HCT116 (cell line): ENCODE measurements around the gene SLC35G2. TPM values are rescaled to one million over a fixed set of nuclear protein-coding genes. Genes with fewer than 3 reads are reported as not detected.

ENCODE experiments used
- ATAC-seq: fragments of 200-7000 bp; cut with Tn5 transposase; 2 replicates; pipeline ENCODE4 v1.9.1; 2020; ENCODE audit warnings: mild to moderate bottlenecking, moderate library complexity
- BruUV-seq: library from RNA; stranded (reverse); fragments of 400-500 nt; replicated peaks from 2 replicates; lab custom pipeline; 2021; lab: Mats Ljungman, UMichigan
- CTCF ChIA-PET: fragments of 300-600 bp; sonication (Branson Sonifier 250); formaldehyde crosslinking; loops from one replicate; lab custom pipeline; 2021; ENCODE audit warnings: antibody characterized with exemption; lab: Charles Lee
- POLR2A ChIA-PET: fragments of 300-600, 350-600 bp; sonication (Branson Sonifier 250); formaldehyde crosslinking; loops from one replicate; lab custom pipeline; 2021; ENCODE audit warnings: antibody characterized with exemption; lab: Charles Lee
- RAD21 ChIA-PET, 2 experiments: fragments of 300-600 bp; sonication (Branson Sonifier 250); formaldehyde crosslinking; loops; one replicate each; lab custom pipeline; 2023; ENCODE audit warnings: low total read pairs in 2 of 2; ENCODE audit not compliant: uncharacterized antibody in 2 of 2, unreplicated experiment in 2 of 2, low non-redundant PET in 1 of 2; lab: Charles Lee
- DNase-seq: peaks from one replicate; pipeline ENCODE4 v3.0.0-alpha.2; 2010; ENCODE audit warnings: low read depth, low spot score
- H2AFZ ChIP-seq: fragments of 200-600 bp; shearing (Covaris generic), sonication (generic); 2 replicates; pipeline ENCODE4 v1.6.1; 2017; ENCODE audit warnings: low read depth, mixed run types, mixed read lengths, antibody characterized with exemption, low read length; ENCODE audit not compliant: poor library complexity, severe bottlenecking
- H3K27ac ChIP-seq: 2 replicates; pipeline ENCODE4 v1.5.1; 2012; ENCODE audit warnings: low read depth, low read length
- H3K27me3 ChIP-seq: fragments of 200-600 bp; sonication (generic); 2 replicates; pipeline ENCODE4 v1.6.1; 2016; ENCODE audit warnings: mixed run types, low read length, mixed read lengths; ENCODE audit not compliant: insufficient read depth
- H3K36me3 ChIP-seq, 2 experiments: fragments of 200-500 bp in 1 of 2; fragments of 200-600 bp in 1 of 2; sonication (Bioruptor generic) in 1 of 2; sonication (generic) in 1 of 2; 2 replicates each; pipeline versions ENCODE4 v1.5.1 to v1.6.1; 2014 to 2016; ENCODE audit warnings: low read length in 2 of 2, inconsistent platforms in 1 of 2, mixed read lengths in 1 of 2, mixed run types in 1 of 2; ENCODE audit not compliant: insufficient read depth in 2 of 2, control insufficient read depth in 1 of 2
- H3K4me1 ChIP-seq, 2 experiments: fragments of 200-600 bp in 1 of 2; sonication (generic) in 1 of 2; 2 replicates each; pipeline versions ENCODE4 v1.5.1 to v1.6.1; 2012 to 2017; ENCODE audit warnings: low read length in 2 of 2, inconsistent platforms in 1 of 2, mild to moderate bottlenecking in 1 of 2, mixed read lengths in 1 of 2, mixed run types in 1 of 2, moderate library complexity in 1 of 2; ENCODE audit not compliant: insufficient read depth in 2 of 2, control insufficient read depth in 1 of 2
- H3K4me2 ChIP-seq: fragments of 200-600 bp; sonication (generic); 2 replicates; pipeline ENCODE4 v1.6.1; 2017; ENCODE audit warnings: mixed run types, low read length, mixed read lengths
- H3K4me3 ChIP-seq, 2 experiments: fragments of 200-600 bp in 1 of 2; sonication (generic) in 1 of 2; replicated peaks in 1 of 2; 2 replicates each; pipeline ENCODE4 v1.5.1; 2011 to 2016; ENCODE audit warnings: low read length in 2 of 2, control low read depth in 1 of 2, low read depth in 1 of 2, mild to moderate bottlenecking in 1 of 2, mixed read lengths in 1 of 2, mixed run types in 1 of 2
- H3K79me2 ChIP-seq: fragments of 200-600 bp; sonication (generic); 2 replicates; pipeline ENCODE4 v1.6.1; 2017; ENCODE audit warnings: mild to moderate bottlenecking, mixed run types, low read length, moderate library complexity, mixed read lengths; ENCODE audit not compliant: insufficient read depth
- H3K9ac ChIP-seq: fragments of 200-600 bp; sonication (generic); 2 replicates; pipeline ENCODE4 v1.6.1; 2016; ENCODE audit warnings: low read length, mixed read lengths
- H3K9me2 ChIP-seq: fragments of 200-600 bp; sonication (generic), shearing (Covaris generic); 2 replicates; pipeline ENCODE4 v1.6.1; 2017; ENCODE audit warnings: mixed run types, mild to moderate bottlenecking, moderate library complexity; ENCODE audit not compliant: insufficient read depth
- H3K9me3 ChIP-seq, 2 experiments: fragments of 200-500 bp in 1 of 2; fragments of 200-600 bp in 1 of 2; sonication (Bioruptor generic) in 1 of 2; sonication (generic) in 1 of 2; 2 replicates each; pipeline ENCODE4 v1.6.1; 2014 to 2017; ENCODE audit warnings: low read length in 2 of 2, mixed read lengths in 2 of 2, inconsistent platforms in 1 of 2, low read depth in 1 of 2, mild to moderate bottlenecking in 1 of 2, mixed run types in 1 of 2, moderate library complexity in 1 of 2; ENCODE audit not compliant: control insufficient read depth in 1 of 2, insufficient read depth in 1 of 2
- H4K20me1 ChIP-seq: fragments of 200-600 bp; sonication (generic), shearing (Covaris generic); 2 replicates; pipeline ENCODE4 v1.6.1; 2017; ENCODE audit warnings: mixed run types, mild to moderate bottlenecking, moderate library complexity; ENCODE audit not compliant: insufficient read depth
- ATF3 ChIP-seq: IDR thresholded peaks from 2 replicates; pipeline ENCODE4 v1.6.1; 2012
- CBX3 ChIP-seq: IDR thresholded peaks from 2 replicates; pipeline ENCODE4 v1.6.1; 2012; ENCODE audit warnings: low read depth
- CEBPB ChIP-seq: IDR thresholded peaks from 2 replicates; pipeline ENCODE4 v1.6.1; 2012; ENCODE audit warnings: low read depth
- EGR1 ChIP-seq: IDR thresholded peaks from 2 replicates; pipeline ENCODE4 v1.6.1; 2012; ENCODE audit warnings: low read depth
- ELF1 ChIP-seq: IDR thresholded peaks from 2 replicates; pipeline ENCODE4 v1.6.1; 2012; ENCODE audit warnings: low read depth, borderline replicate concordance
- JUND ChIP-seq: IDR thresholded peaks from 2 replicates; pipeline ENCODE4 v1.6.1; 2012
- MAX ChIP-seq: IDR thresholded peaks from 2 replicates; pipeline ENCODE4 v1.6.1; 2012
- POLR2AphosphoS5 ChIP-seq: IDR thresholded peaks from 2 replicates; pipeline ENCODE4 v1.6.1; 2011; ENCODE audit warnings: mild to moderate bottlenecking, low read depth, low read length, moderate library complexity
- RAD21 ChIP-seq: IDR thresholded peaks from 2 replicates; pipeline ENCODE4 v1.6.1; 2012; ENCODE audit warnings: low read depth, mild to moderate bottlenecking
- REST ChIP-seq: IDR thresholded peaks from 2 replicates; pipeline ENCODE4 v1.6.1; 2012; ENCODE audit warnings: low read depth
- SIN3A ChIP-seq: IDR thresholded peaks from 2 replicates; pipeline ENCODE4 v1.6.1; 2012; ENCODE audit warnings: low read depth
- TCF7L2 ChIP-seq: IDR thresholded peaks from 2 replicates; pipeline ENCODE4 v1.7.0; 2011; ENCODE audit warnings: borderline replicate concordance, inconsistent platforms; ENCODE audit not compliant: insufficient read depth, insufficient read length; ENCODE audit errors: extremely low read depth
- YY1 ChIP-seq: IDR thresholded peaks from 2 replicates; pipeline ENCODE4 v1.6.1; 2011; ENCODE audit warnings: low read length, low read depth, moderate library complexity, mild to moderate bottlenecking; ENCODE audit not compliant: insufficient replicate concordance; ENCODE audit errors: extremely low read depth
- ZBTB33 ChIP-seq: IDR thresholded peaks from 2 replicates; pipeline ENCODE4 v1.6.1; 2011; ENCODE audit warnings: mild to moderate bottlenecking, low read length, moderate library complexity; ENCODE audit not compliant: insufficient replicate concordance; ENCODE audit errors: extremely low read depth
- intact Hi-C: fragments of 100-400 bp; cut with micrococcal nuclease; formaldehyde crosslinking; loops from 2 replicates; pipeline ENCODE4 v1.10.0; 2022
- total RNA-seq: library from RNA; stranded (reverse); gene quantifications from one replicate; pipeline ENCODE4 v1.2.1, GENCODE V29; 2021; ENCODE audit not compliant: unreplicated experiment

SLC35G2 gene
- total RNA-seq, 1 experiment from 2014 or later, result 3.3 TPM

GRCh38 chr3:136788154-136788553 lies 30.8 kb upstream of the SLC35G2 start:
- Histone ChIP-seq H3K27ac (no peak overlapping the region), H3K9ac (no peak overlapping the region), H3K4me1 (peaks cover 8 to 20% of the 10 kb centered on the region in 2 experiments; a peak in 3 of 4 replicates), H3K27me3 (no peaks in the 10 kb centered on the region), H3K4me3 (no peak overlapping the region), H2AFZ (no peak overlapping the region), H3K79me2 (no peaks in the 10 kb centered on the region), H3K9me2 (no peaks in the 10 kb centered on the region), H3K36me3 (no peaks in the 10 kb centered on the region), H3K4me2 (no peak overlapping the region), H3K9me3 (no peaks in the 10 kb centered on the region), H4K20me1 (no peaks in the 10 kb centered on the region)
- intact Hi-C loops, result no loop called here
- ChIA-PET CTCF (interaction anchor here (1.2 kb wide), 1 partner anchor 226 kb away, joined by 3 read pairs; no protein-coding TSS in a partner anchor), POLR2A (no interaction called here), RAD21 (no interaction called here)
- ATAC-seq (no peak), DNase-seq (no peak)
- no peak for TF ChIP-seq POLR2AphosphoS5
- TF ChIP-seq JUND, result no peak
- TF ChIP-seq ELF1, result no peak
- no peak for TF ChIP-seq CEBPB
- TF ChIP-seq MAX, result no peak
- TF ChIP-seq SIN3A, result no peak
- TF ChIP-seq YY1, result no peak
- TF ChIP-seq ZBTB33, result no peak
- BruUV-seq, result no TSS peak

GRCh38 chr3:136789976-136790375 lies 28.9 kb upstream of the SLC35G2 start:
- no peaks in the 10 kb centered on the region for H3K9me3 ChIP-seq
- H3K4me2 ChIP-seq, result no peak overlapping the region
- RAD21 ChIA-PET, result no interaction called here
- H3K27me3 ChIP-seq, result no peaks in the 10 kb centered on the region
- intact Hi-C loops, result no loop called here
- H2AFZ ChIP-seq, result no peak overlapping the region
- no peak overlapping the region for H3K4me3 ChIP-seq
- no peak for DNase-seq
- no peak overlapping the region for H3K9ac ChIP-seq
- BruUV-seq, result no TSS peak
- no peak for TF ChIP-seq CBX3
- TF ChIP-seq REST, result no peak
- no peak for TF ChIP-seq MAX
- no peak for TF ChIP-seq TCF7L2
- TF ChIP-seq ELF1, result no peak
- no peak for TF ChIP-seq EGR1
- no peak for TF ChIP-seq ATF3
- TF ChIP-seq JUND, result no peak
- TF ChIP-seq RAD21, result no peak
- no peak for TF ChIP-seq SIN3A
- no peak overlapping the region for H3K27ac ChIP-seq
- ATAC-seq, result peak; percentile 44; the same call in 1 of the 2 replicates
- H3K4me1 ChIP-seq, result peaks cover 8 to 20% of the 10 kb centered on the region in 2 experiments; a peak in 3 of 4 replicates
- H4K20me1 ChIP-seq, result no peaks in the 10 kb centered on the region
- CTCF ChIA-PET, result no interaction called here
- no peaks in the 10 kb centered on the region for H3K79me2 ChIP-seq
- no peaks in the 10 kb centered on the region for H3K36me3 ChIP-seq
- POLR2A ChIA-PET, result no interaction called here
- H3K9me2 ChIP-seq, result no peaks in the 10 kb centered on the region
